ENCODE results near the gene LIN7A. TPM values are rescaled to one million over a fixed set of nuclear protein-coding genes. Genes with fewer than 3 reads are reported as not detected.

The LIN7A gene
- total and polyA plus RNA-seq, 2 of the 8 experiments (the other 6 are each of a cell fraction or from before 2014, with no cell fraction given), result 5.8 to 22.0 TPM

DNA sequence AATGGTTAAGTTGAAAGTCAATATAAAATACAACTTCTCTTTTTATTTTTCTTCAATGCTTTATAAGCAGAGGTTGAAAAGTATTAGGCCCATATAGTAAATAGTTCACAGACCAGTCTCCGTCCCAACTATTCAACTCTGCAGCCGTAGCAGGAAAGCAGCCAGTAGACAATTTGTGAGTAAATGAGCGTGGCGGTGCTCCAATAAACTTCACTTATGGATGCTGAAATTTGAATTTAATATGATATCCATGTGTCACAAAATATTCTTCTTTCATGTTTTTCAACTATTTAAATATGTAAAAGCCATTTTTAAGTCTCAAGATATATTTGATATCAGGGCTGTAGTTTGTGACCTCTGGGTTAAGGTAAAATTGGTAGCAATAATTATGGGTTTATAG lies 17.7 kb downstream of the LIN7A start:
- Histone ChIP-seq H3K79me2 (ENCODE audit: control insufficient read depth in 1 of 2, insufficient read depth in 2 of 2, low read length in 2 of 2) (peaks cover 0 to 6% of the 10 kb centered on the region in 2 experiments; a peak in 1 of 4 replicates), H4K91ac (replicated peaks; ENCODE audit: insufficient read length, low read length) (no peak overlapping the region), H2BK15ac (ENCODE audit: low read length) (no peak overlapping the region), H2AK5ac (ENCODE audit: low read depth, low read length) (no peak overlapping the region), H2BK5ac (ENCODE audit: low read depth, low read length) (no peak overlapping the region), H2AFZ (ENCODE audit: low read length) (no peak overlapping the region), H4K8ac (ENCODE audit: extremely low read depth, insufficient read depth, low read length) (no peak overlapping the region), H4K5ac (ENCODE audit: insufficient read length, low read depth, low read length) (no peak overlapping the region), H3K23me2 (ENCODE audit: low read depth, low read length) (no peaks in the 10 kb centered on the region), H4K20me1 (replicated peaks in 1 of 2; ENCODE audit: control insufficient read depth in 1 of 2, insufficient read depth in 2 of 2, low read length in 2 of 2) (no peaks in the 10 kb centered on the region), H3K9ac (replicated peaks in 1 of 4; ENCODE audit: extremely low read depth in 1 of 4, low read depth in 3 of 4, low read length in 3 of 4) (no peak overlapping the region), H3K23ac (ENCODE audit: insufficient read length) (no peak overlapping the region), H3K4me2 (ENCODE audit: insufficient read depth in 1 of 2, low read depth in 2 of 2, low read length in 2 of 2) (no peak overlapping the region), H3K14ac (ENCODE audit: insufficient read length) (no peak overlapping the region), H2BK20ac (ENCODE audit: low read length) (no peak overlapping the region), H3K9me3 (ENCODE audit: insufficient read depth in 2 of 2, low read depth in 1 of 2, low read length in 1 of 2) (no peaks in the 10 kb centered on the region), H3K79me1 (ENCODE audit: low read depth, low read length) (no peaks in the 10 kb centered on the region), H3K27ac (ENCODE audit: low read depth, low read length) (no peak overlapping the region), H3K4me1 (replicated peaks in 1 of 4; ENCODE audit: control insufficient read depth in 3 of 4, insufficient read depth in 4 of 4, low read length in 3 of 4) (no peaks in the 10 kb centered on the region), H2BK120ac (replicated peaks; ENCODE audit: low read depth, low read length) (no peak overlapping the region), H3K18ac (ENCODE audit: extremely low read depth, low read length) (no peak overlapping the region), H2BK12ac (ENCODE audit: low read depth, low read length) (no peak overlapping the region), H3K4me3 (ENCODE audit: extremely low read depth in 1 of 4, insufficient read depth in 2 of 4, low read depth in 3 of 4, low read length in 4 of 4) (no peak overlapping the region), H3K4ac (replicated peaks; ENCODE audit: insufficient read length, low read depth, low read length) (no peak overlapping the region), H3K56ac (replicated peaks; ENCODE audit: insufficient read length, low read depth, low read length) (no peak overlapping the region), H3K36me3 (ENCODE audit: control insufficient read depth in 2 of 4, insufficient read depth in 4 of 4, low read length in 3 of 4) (no peaks in the 10 kb centered on the region), H3K27me3 (replicated peaks in 1 of 4; ENCODE audit: control insufficient read depth in 3 of 4, extremely low read depth in 1 of 4, insufficient read depth in 3 of 4, low read length in 3 of 4) (no peaks in the 10 kb centered on the region)
- DNase-seq (ENCODE audit: low read depth in 1 of 2, low spot score in 2 of 2) (no peak), FAIRE-seq (no peak)
- ChIA-PET CTCF (ENCODE audit: partially characterized antibody) (interaction anchor here (1.0 kb wide), 1 partner anchor 209 kb away, joined by 5 read pairs; no protein-coding TSS in a partner anchor), POLR2A (ENCODE audit: partially characterized antibody) (no interaction called here)
- 99% methylated on average over 4 of the region's 4 CpGs; no CpG with 5 or more reads in 1 of the 2 experiments for WGBS, 2 experiments (ENCODE audit: extremely low coverage in 1 of 2, insufficient coverage in 1 of 2, insufficient read length in 1 of 2, insufficient replicate concordance in 2 of 2, low coverage in 1 of 2, low lambda C conversion rate in 2 of 2, missing lambda C conversion rate in 1 of 2)
- TF ChIP-seq, protein P1, sequence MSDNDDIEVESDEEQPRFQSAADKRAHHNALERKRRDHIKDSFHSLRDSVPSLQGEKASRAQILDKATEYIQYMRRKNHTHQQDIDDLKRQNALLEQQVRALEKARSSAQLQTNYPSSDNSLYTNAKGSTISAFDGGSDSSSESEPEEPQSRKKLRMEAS (IDR thresholded peaks at IDR 0.05), result no peak
- TF ChIP-seq FOSL1 (IDR thresholded peaks at IDR 0.05; ENCODE audit: insufficient read depth, low read depth, low read length) (no peak), EZH2 (IDR thresholded peaks at IDR 0.05; ENCODE audit: low read depth, low read length, severe bottlenecking) (no peak), ZNF274 (IDR thresholded peaks at IDR 0.05; ENCODE audit: borderline replicate concordance, extremely low read depth, low read length) (no peak), GTF2F1 (IDR thresholded peaks at IDR 0.05; ENCODE audit: borderline replicate concordance, low read depth, low read length) (no peak), SIX5 (IDR thresholded peaks at IDR 0.05; ENCODE audit: low read depth, low read length) (no peak), SIN3A (conservative IDR thresholded peaks at IDR 0.05 in 1 of 2, IDR thresholded peaks at IDR 0.05 in 1 of 2; ENCODE audit: low read depth in 1 of 2, low read length in 2 of 2) (no peak), SAP30 (IDR thresholded peaks at IDR 0.05; ENCODE audit: insufficient read depth, insufficient replicate concordance, low read length) (no peak), POLR2AphosphoS5 (IDR thresholded peaks at IDR 0.05; ENCODE audit: low read depth, low read length) (no peak), PHF8 (conservative IDR thresholded peaks at IDR 0.05; ENCODE audit: low read depth, low read length) (no peak)
- TF ChIP-seq, protein P2, sequence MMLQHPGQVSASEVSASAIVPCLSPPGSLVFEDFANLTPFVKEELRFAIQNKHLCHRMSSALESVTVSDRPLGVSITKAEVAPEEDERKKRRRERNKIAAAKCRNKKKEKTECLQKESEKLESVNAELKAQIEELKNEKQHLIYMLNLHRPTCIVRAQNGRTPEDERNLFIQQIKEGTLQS (IDR thresholded peaks at IDR 0.05; ENCODE audit: insufficient read depth, low read depth, low read length), result no peak
- TF ChIP-seq, protein P3, sequence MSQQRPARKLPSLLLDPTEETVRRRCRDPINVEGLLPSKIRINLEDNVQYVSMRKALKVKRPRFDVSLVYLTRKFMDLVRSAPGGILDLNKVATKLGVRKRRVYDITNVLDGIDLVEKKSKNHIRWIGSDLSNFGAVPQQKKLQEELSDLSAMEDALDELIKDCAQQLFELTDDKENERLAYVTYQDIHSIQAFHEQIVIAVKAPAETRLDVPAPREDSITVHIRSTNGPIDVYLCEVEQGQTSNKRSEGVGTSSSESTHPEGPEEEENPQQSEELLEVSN (IDR thresholded peaks at IDR 0.05), result no peak
